ENCODE data around the gene NOTCH1. TPM values are rescaled to one million over a fixed set of nuclear protein-coding genes. Genes with fewer than 3 reads are reported as not detected.

The NOTCH1 gene
- total RNA-seq, 4 donors from 2014 or later, result 32.0 to 40.8 (median 36.2) TPM

DNA sequence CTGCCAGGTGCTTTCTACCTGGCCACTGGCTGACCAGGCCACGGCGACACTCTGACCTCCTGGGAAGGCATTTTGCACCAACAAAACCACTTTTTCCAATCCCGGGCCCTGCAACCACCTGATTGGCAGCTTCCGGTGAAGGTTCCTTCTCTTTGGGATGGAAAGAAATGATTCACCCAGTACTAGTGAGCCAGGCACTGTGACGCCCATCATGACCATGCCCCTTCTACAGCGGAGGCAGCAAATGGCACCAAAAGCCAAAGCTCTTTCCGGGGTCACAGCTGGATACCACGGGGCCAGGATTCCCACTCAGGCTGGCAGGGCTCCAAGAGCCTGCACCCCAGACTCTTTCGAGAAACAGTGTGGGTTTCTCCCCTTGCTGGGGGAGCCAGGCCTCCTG is 4.7 kb downstream of the NOTCH1 start:
- Histone ChIP-seq H3K4me1 (peaks cover 56 to 90% (median 80%) of the 10 kb centered on the region in 3 donors), H3K27ac (peak overlapping the region; percentile 85 to 94 (median 92)), H3K4me3 (peak overlapping the region in 1 of 4 donors; percentile 57), H3K36me3 (peaks cover 0 to 73% (median 8%) of the 10 kb centered on the region in 3 donors), H3K9me3 (no peaks in the 10 kb centered on the region), H3K27me3 (no peaks in the 10 kb centered on the region)
- 53 to 62% methylated on average over 4 to 8 of the region's 9 CpGs for WGBS, 2 donors
- no peak for TF ChIP-seq POLR2A (IDR thresholded peaks at IDR 0.05)
- TF ChIP-seq, protein P1, sequence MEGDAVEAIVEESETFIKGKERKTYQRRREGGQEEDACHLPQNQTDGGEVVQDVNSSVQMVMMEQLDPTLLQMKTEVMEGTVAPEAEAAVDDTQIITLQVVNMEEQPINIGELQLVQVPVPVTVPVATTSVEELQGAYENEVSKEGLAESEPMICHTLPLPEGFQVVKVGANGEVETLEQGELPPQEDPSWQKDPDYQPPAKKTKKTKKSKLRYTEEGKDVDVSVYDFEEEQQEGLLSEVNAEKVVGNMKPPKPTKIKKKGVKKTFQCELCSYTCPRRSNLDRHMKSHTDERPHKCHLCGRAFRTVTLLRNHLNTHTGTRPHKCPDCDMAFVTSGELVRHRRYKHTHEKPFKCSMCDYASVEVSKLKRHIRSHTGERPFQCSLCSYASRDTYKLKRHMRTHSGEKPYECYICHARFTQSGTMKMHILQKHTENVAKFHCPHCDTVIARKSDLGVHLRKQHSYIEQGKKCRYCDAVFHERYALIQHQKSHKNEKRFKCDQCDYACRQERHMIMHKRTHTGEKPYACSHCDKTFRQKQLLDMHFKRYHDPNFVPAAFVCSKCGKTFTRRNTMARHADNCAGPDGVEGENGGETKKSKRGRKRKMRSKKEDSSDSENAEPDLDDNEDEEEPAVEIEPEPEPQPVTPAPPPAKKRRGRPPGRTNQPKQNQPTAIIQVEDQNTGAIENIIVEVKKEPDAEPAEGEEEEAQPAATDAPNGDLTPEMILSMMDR (IDR thresholded peaks at IDR 0.05), result no peak
- DNase-seq, result no peak
- intact Hi-C loops (cut with DNase I), result loop anchor here (5.0 kb wide), 2 partner anchors 54 to 86 kb away; no protein-coding TSS in a partner anchor

DNA sequence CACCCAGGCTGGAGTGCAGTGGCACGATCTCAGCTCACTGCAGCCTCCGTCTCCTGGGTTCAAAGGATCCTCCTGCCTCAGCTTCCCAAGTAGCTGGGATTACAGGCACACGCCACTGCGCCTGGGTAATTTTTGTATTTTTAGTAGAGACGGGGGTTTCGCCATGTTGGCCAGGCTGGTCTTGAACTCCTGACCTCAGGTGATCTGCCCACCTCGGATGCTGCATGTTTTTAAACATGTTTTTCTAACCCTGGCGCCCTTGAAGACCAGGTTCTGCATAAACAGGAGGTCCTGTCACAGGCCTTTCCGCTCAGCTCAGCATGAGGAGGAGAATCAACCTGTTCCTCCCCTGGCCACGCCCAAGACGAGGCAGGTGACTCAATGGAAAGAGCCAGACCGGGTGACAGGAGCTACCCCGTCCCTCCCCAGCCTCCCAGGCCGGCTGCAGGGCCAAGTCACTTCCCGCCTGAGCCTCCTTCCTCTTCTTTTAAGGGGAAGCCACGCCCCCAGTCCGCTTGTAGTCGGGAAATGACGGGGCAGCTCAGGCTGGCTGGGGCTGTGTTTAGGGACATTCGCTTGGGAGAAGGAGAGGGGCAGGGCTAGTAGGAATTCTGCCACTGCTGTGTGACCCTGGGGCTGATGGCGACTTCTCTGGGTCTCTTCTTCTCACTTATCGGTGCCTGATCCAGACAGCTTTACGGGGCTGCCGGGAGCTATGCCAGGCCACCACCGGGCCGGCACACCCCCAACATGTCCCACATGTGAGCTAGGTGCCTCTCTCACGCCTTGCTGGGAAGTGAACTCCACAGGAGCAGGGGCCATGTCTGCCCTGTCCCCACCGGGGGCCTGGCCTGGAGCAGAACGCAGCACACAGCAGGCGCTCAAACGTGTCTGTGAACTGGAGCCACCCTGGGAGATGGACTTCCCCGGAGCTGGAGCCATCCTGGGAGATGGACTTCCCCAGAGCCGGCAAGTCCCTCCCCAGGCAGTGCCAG is 6.1 kb downstream of the NOTCH1 start:
- peak; percentile 86 for DNase-seq
- peak in 1 of 4 donors; percentile 62 for TF ChIP-seq POLR2A (IDR thresholded peaks at IDR 0.05)
- TF ChIP-seq, protein P1 (IDR thresholded peaks at IDR 0.05), result no peak
- H3K9me3 ChIP-seq, result no peaks in the 10 kb centered on the region
- H3K27ac ChIP-seq, result peak overlapping the region; percentile 85 to 94 (median 92)
- H3K4me3 ChIP-seq, result peak overlapping the region in 3 of 4 donors; percentile 5 to 57 (median 22)
- 37 to 68% methylated on average over 7 to 9 of the region's 33 CpGs for WGBS, 2 donors
- no peaks in the 10 kb centered on the region for H3K27me3 ChIP-seq
- H3K36me3 ChIP-seq, result peaks cover 0 to 77% (median 8%) of the 10 kb centered on the region in 3 donors
- H3K4me1 ChIP-seq, result peaks cover 65 to 97% (median 89%) of the 10 kb centered on the region in 3 donors
- intact Hi-C loops (cut with DNase I), result loop anchor here (5.0 kb wide), 2 partner anchors 52 to 88 kb away; no protein-coding TSS in a partner anchor

DNA sequence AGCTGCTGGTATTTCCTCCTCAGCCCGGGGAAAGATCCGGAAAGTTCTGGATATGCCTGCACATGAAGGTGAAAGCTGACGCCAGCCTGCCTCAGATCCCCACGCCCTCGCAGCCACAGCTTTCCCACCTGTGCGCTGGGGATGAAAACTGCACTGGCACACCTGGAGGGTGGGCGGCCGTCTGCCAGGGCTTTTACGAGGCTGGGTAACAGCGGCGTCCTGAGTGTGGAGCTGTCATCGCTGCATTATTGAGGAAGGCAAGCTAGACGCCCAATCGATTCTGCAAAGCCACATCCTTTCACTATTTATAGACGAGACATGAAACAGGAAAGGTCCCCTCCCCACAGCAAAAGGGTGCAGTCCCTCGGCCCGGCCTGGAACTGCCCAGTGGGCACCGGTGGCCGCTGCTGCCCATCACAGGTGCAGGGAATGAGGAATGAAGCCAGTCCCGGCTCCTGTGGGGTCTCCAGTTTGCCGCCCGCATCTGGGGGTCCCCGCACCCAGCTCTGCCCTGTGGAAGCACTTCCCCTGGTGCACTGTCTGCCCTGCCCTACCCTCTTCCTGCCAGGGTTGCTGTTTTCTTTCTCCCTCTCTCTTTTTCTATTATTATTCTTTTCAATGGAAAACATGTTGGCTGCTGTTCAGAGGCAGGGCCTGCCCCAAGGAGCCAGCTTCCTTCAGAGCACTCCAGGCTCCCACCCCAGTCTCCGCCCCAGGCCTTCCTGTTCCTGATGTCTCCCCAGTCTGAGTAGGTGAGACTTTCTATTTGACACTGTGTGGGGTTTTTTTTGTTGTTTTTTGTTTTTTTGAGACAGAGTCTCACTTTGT is 7.0 kb downstream of the NOTCH1 start:
- Histone ChIP-seq H3K27ac (peak overlapping the region; percentile 85 to 94 (median 92)), H3K36me3 (peaks cover 0 to 81% (median 8%) of the 10 kb centered on the region in 3 donors), H3K4me1 (peaks cover 65 to 97% (median 91%) of the 10 kb centered on the region in 3 donors), H3K4me3 (peak overlapping the region in 2 of 4 donors; percentile 13 to 57), H3K9me3 (no peaks in the 10 kb centered on the region), H3K27me3 (no peaks in the 10 kb centered on the region)
- no peak for TF ChIP-seq POLR2A (IDR thresholded peaks at IDR 0.05)
- TF ChIP-seq, protein P1 (IDR thresholded peaks at IDR 0.05), result no peak
- intact Hi-C loops (cut with DNase I), result no loop called here
- DNase-seq, result no peak
- WGBS, 2 donors, result 44 to 50% methylated on average over 9 to 20 of the region's 24 CpGs

DNA sequence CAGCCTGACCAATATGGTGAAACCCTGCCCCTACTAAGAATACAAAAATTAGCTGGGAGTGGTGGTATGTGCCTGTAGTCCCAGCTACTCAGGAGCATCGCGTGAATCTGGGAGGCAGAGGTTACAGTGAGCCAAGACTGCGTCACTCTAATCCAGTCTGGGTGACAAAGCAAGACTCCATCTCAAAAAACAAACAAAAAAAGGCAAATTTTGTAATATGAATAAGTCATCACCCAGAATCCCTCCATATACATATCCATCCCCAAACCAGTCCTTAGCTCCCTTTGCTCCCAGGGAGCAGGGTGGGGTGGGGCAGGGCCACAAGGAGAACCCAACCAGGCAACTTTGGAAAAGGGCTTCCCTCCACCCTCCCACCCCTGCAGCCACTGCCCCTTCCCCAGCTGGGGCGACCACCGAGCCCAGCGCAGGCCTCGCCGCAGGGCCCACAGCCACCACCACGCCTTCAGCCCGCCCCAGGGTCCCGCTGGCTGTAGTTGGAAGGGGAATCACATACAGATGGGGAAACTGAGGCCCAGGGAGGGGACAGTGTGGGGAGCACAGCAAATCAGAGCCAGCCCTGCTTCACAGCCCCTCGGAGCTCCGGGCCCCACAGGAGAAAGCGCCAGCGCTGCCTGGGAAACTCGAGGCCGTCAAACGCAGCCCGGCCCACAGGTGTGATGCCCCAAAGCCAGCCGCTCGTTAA is 7.8 kb downstream of the NOTCH1 start:
- peaks cover 64 to 97% (median 91%) of the 10 kb centered on the region in 3 donors for H3K4me1 ChIP-seq
- peak overlapping the region; percentile 85 to 94 (median 92) for H3K27ac ChIP-seq
- peaks cover 0 to 78% (median 8%) of the 10 kb centered on the region in 3 donors for H3K36me3 ChIP-seq
- no peak for DNase-seq
- H3K27me3 ChIP-seq, result no peaks in the 10 kb centered on the region
- 42 to 69% methylated on average over 3 to 11 of the region's 21 CpGs for WGBS, 2 donors
- H3K4me3 ChIP-seq, result peak overlapping the region in 2 of 4 donors; percentile 13 to 57
- TF ChIP-seq, protein P1 (IDR thresholded peaks at IDR 0.05), result no peak
- TF ChIP-seq POLR2A (IDR thresholded peaks at IDR 0.05), result no peak
- intact Hi-C loops (cut with DNase I), result no loop called here
- no peaks in the 10 kb centered on the region for H3K9me3 ChIP-seq
